ENCODE data around the gene RAB9B. TPM values are rescaled to one million over a fixed set of nuclear protein-coding genes. Genes with fewer than 3 reads are reported as not detected.
"Not testable (repeated sequence)": the region's sequence is repeated elsewhere in the genome, so short reads cannot be mapped to it uniquely, and the experiment has no call there.

Gene RAB9B
- total RNA-seq, 1 donor: under 0.01 TPM

- Histone ChIP-seq H3K9me3 (ENCODE audit: low read depth, low read length) (no peaks in the 10 kb centered on the region), H3K27me3 (ENCODE audit: insufficient read depth, low read length) (no peaks in the 10 kb centered on the region), H3K4me3 (ENCODE audit: low read length) (no peak overlapping the region), H3K4me1 (ENCODE audit: insufficient read depth, low read length) (no peaks in the 10 kb centered on the region)
These were observed 6.2 kb downstream of the RAB9B start for GRCh38 chrX:103825881-103826280.

GRCh38 chrX:103823591-103823990, 8.5 kb downstream of the RAB9B start:
- Histone ChIP-seq H3K4me1 (ENCODE audit: insufficient read depth, low read length) (no peaks in the 10 kb centered on the region), H3K27me3 (ENCODE audit: insufficient read depth, low read length) (no peaks in the 10 kb centered on the region), H3K9me3 (ENCODE audit: low read depth, low read length) (no peaks in the 10 kb centered on the region)

GRCh38 chrX:103820802-103821201, 11.3 kb downstream of the RAB9B start:
- not testable (repeated sequence) for H3K4me1 ChIP-seq (ENCODE audit: insufficient read depth, low read length); H3K9me3 ChIP-seq (ENCODE audit: low read depth, low read length); H3K4me3 ChIP-seq (ENCODE audit: low read length); H3K27me3 ChIP-seq (ENCODE audit: insufficient read depth, low read length)

More at GRCh38 chrX:103823591-103823990, 8.5 kb downstream of the RAB9B start:
- no peak overlapping the region for H3K4me3 ChIP-seq (ENCODE audit: low read length)

GRCh38 chrX:103818842-103819619, 13.0 kb downstream of the RAB9B start:
- Histone ChIP-seq H3K9me3 (ENCODE audit: low read depth, low read length) (no peaks in the 10 kb centered on the region), H3K4me3 (ENCODE audit: low read length) (no peak overlapping the region), H3K27me3 (ENCODE audit: insufficient read depth, low read length) (no peaks in the 10 kb centered on the region)

GRCh38 chrX:103817502-103817901, 14.6 kb downstream of the RAB9B start:
- no peak overlapping the region for H3K4me3 ChIP-seq (ENCODE audit: low read length)
- H3K27me3 ChIP-seq (ENCODE audit: insufficient read depth, low read length): no peaks in the 10 kb centered on the region
- H3K9me3 ChIP-seq (ENCODE audit: low read depth, low read length): no peaks in the 10 kb centered on the region
- H3K4me1 ChIP-seq (ENCODE audit: insufficient read depth, low read length): no peaks in the 10 kb centered on the region

More at GRCh38 chrX:103818842-103819619, 13.0 kb downstream of the RAB9B start:
- H3K4me1 ChIP-seq (ENCODE audit: insufficient read depth, low read length): no peaks in the 10 kb centered on the region

GRCh38 chrX:103817101-103817500, 15.0 kb downstream of the RAB9B start:
- not testable (repeated sequence) for H3K27me3 ChIP-seq (ENCODE audit: insufficient read depth, low read length); H3K9me3 ChIP-seq (ENCODE audit: low read depth, low read length); H3K4me3 ChIP-seq (ENCODE audit: low read length); H3K4me1 ChIP-seq (ENCODE audit: insufficient read depth, low read length)

- H3K9me3 ChIP-seq (ENCODE audit: low read depth, low read length): no peaks in the 10 kb centered on the region
- no peaks in the 10 kb centered on the region for H3K27me3 ChIP-seq (ENCODE audit: insufficient read depth, low read length)
- no peak overlapping the region for H3K4me3 ChIP-seq (ENCODE audit: low read length)
- no peaks in the 10 kb centered on the region for H3K4me1 ChIP-seq (ENCODE audit: insufficient read depth, low read length)
These were observed 20.2 kb downstream of the RAB9B start for GRCh38 chrX:103811858-103812257.

GRCh38 chrX:103806862-103807474, 25.1 kb downstream of the RAB9B start:
- Histone ChIP-seq H3K4me1 (ENCODE audit: insufficient read depth, low read length) (no peaks in the 10 kb centered on the region), H3K27me3 (ENCODE audit: insufficient read depth, low read length) (no peaks in the 10 kb centered on the region), H3K4me3 (ENCODE audit: low read length) (no peak overlapping the region), H3K9me3 (ENCODE audit: low read depth, low read length) (no peaks in the 10 kb centered on the region)

GRCh38 chrX:103805860-103806259, 26.2 kb downstream of the RAB9B start:
- Histone ChIP-seq H3K9me3 (ENCODE audit: low read depth, low read length) (no peaks in the 10 kb centered on the region), H3K4me3 (ENCODE audit: low read length) (no peak overlapping the region), H3K27me3 (ENCODE audit: insufficient read depth, low read length) (no peaks in the 10 kb centered on the region), H3K4me1 (ENCODE audit: insufficient read depth, low read length) (no peaks in the 10 kb centered on the region)

- H3K4me3 ChIP-seq (ENCODE audit: low read length): no peak overlapping the region
- H3K9me3 ChIP-seq (ENCODE audit: low read depth, low read length): no peaks in the 10 kb centered on the region
- no peaks in the 10 kb centered on the region for H3K27me3 ChIP-seq (ENCODE audit: insufficient read depth, low read length)
- H3K4me1 ChIP-seq (ENCODE audit: insufficient read depth, low read length): no peaks in the 10 kb centered on the region
These were observed 31.7 kb downstream of the RAB9B start for GRCh38 chrX:103800318-103800717.

GRCh38 chrX:103797691-103798090, 34.4 kb downstream of the RAB9B start:
- no peaks in the 10 kb centered on the region for H3K9me3 ChIP-seq (ENCODE audit: low read depth, low read length)
- no peaks in the 10 kb centered on the region for H3K27me3 ChIP-seq (ENCODE audit: insufficient read depth, low read length)
- H3K4me1 ChIP-seq (ENCODE audit: insufficient read depth, low read length): no peaks in the 10 kb centered on the region
- no peak overlapping the region for H3K4me3 ChIP-seq (ENCODE audit: low read length)

GRCh38 chrX:103794119-103794518, 37.9 kb downstream of the RAB9B start:
- Histone ChIP-seq H3K4me1 (ENCODE audit: insufficient read depth, low read length) (no peaks in the 10 kb centered on the region), H3K4me3 (ENCODE audit: low read length) (no peak overlapping the region), H3K9me3 (ENCODE audit: low read depth, low read length) (no peaks in the 10 kb centered on the region), H3K27me3 (ENCODE audit: insufficient read depth, low read length) (no peaks in the 10 kb centered on the region)

GRCh38 chrX:103793545-103793940, 38.5 kb downstream of the RAB9B start:
- no peaks in the 10 kb centered on the region for H3K27me3 ChIP-seq (ENCODE audit: insufficient read depth, low read length)
- H3K4me1 ChIP-seq (ENCODE audit: insufficient read depth, low read length): no peaks in the 10 kb centered on the region
- no peaks in the 10 kb centered on the region for H3K9me3 ChIP-seq (ENCODE audit: low read depth, low read length)
- H3K4me3 ChIP-seq (ENCODE audit: low read length): no peak overlapping the region

GRCh38 chrX:103792916-103793544, 39.0 kb downstream of the RAB9B start:
- no peaks in the 10 kb centered on the region for H3K9me3 ChIP-seq (ENCODE audit: low read depth, low read length)

GRCh38 chrX:103791826-103792485, 40.1 kb downstream of the RAB9B start:
- Histone ChIP-seq H3K9me3 (ENCODE audit: low read depth, low read length) (no peaks in the 10 kb centered on the region), H3K4me3 (ENCODE audit: low read length) (no peak overlapping the region), H3K27me3 (ENCODE audit: insufficient read depth, low read length) (no peaks in the 10 kb centered on the region), H3K4me1 (ENCODE audit: insufficient read depth, low read length) (no peaks in the 10 kb centered on the region)

More at GRCh38 chrX:103792916-103793544, 39.0 kb downstream of the RAB9B start:
- no peaks in the 10 kb centered on the region for H3K4me1 ChIP-seq (ENCODE audit: insufficient read depth, low read length)
- H3K27me3 ChIP-seq (ENCODE audit: insufficient read depth, low read length): no peaks in the 10 kb centered on the region
- H3K4me3 ChIP-seq (ENCODE audit: low read length): no peak overlapping the region
